Measurements from ENCODE around the gene ROBO1. TPM values are rescaled to one million over a fixed set of nuclear protein-coding genes. Genes with fewer than 3 reads are reported as not detected.
"Not testable (repeated sequence)": the region's sequence is repeated elsewhere in the genome, so short reads cannot be mapped to it uniquely, and the experiment has no call there.

Gene ROBO1
- total RNA-seq, 1 donor = 88.5 TPM

- H3K4me3 ChIP-seq (ENCODE audit: low read depth, low read length) = no peak overlapping the region
- TF ChIP-seq, protein P1, sequence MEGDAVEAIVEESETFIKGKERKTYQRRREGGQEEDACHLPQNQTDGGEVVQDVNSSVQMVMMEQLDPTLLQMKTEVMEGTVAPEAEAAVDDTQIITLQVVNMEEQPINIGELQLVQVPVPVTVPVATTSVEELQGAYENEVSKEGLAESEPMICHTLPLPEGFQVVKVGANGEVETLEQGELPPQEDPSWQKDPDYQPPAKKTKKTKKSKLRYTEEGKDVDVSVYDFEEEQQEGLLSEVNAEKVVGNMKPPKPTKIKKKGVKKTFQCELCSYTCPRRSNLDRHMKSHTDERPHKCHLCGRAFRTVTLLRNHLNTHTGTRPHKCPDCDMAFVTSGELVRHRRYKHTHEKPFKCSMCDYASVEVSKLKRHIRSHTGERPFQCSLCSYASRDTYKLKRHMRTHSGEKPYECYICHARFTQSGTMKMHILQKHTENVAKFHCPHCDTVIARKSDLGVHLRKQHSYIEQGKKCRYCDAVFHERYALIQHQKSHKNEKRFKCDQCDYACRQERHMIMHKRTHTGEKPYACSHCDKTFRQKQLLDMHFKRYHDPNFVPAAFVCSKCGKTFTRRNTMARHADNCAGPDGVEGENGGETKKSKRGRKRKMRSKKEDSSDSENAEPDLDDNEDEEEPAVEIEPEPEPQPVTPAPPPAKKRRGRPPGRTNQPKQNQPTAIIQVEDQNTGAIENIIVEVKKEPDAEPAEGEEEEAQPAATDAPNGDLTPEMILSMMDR (IDR thresholded peaks at IDR 0.05; ENCODE audit: insufficient read depth, low read depth, low read length) = no peak
- DNase-seq (ENCODE audit: low read depth) = no peak
Measured at GRCh38 chr3:79516795-79517194, 251.0 kb downstream of the ROBO1 start.

- no peak for DNase-seq (ENCODE audit: low read depth)
- TF ChIP-seq, protein P1 (IDR thresholded peaks at IDR 0.05; ENCODE audit: insufficient read depth, low read depth, low read length) = no peak
- H3K4me3 ChIP-seq (ENCODE audit: low read depth, low read length) = no peak overlapping the region
Measured at GRCh38 chr3:79515072-79515471, 252.7 kb downstream of the ROBO1 start.

GRCh38 chr3:79514069-79514468, 253.7 kb downstream of the ROBO1 start:
- no peak for DNase-seq (ENCODE audit: low read depth)
- no peak overlapping the region for H3K4me3 ChIP-seq (ENCODE audit: low read depth, low read length)
- TF ChIP-seq, protein P1 (IDR thresholded peaks at IDR 0.05; ENCODE audit: insufficient read depth, low read depth, low read length) = no peak

GRCh38 chr3:79506751-79507150, 261.0 kb downstream of the ROBO1 start:
- no peak for DNase-seq (ENCODE audit: low read depth)
- H3K4me3 ChIP-seq (ENCODE audit: low read depth, low read length) = no peak overlapping the region
- TF ChIP-seq, protein P1 (IDR thresholded peaks at IDR 0.05; ENCODE audit: insufficient read depth, low read depth, low read length) = no peak

DNA sequence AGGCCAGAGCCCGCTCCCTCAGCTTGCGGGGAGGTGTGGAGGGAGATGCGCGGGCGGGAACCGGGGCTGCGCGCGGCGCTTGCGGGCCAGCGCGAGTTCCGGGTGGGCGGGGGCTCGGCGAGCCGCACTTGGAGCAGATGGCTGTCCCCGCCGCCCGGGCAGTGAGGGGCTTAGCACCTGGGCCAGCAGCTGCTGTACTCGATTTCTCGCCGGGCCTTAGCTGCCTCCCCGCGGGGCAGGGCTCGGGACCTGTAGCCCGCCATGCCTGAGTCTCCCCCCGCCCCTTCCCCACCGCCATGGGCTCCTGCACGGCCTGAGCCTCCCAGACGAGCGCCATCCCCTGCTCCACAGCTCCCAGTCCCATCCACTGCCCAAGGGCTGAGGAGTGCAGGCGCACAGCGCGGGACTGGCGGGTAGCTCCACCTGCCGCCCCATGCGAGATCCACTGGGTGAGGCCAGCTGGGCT, 265.5 kb downstream of the ROBO1 start:
- not testable (repeated sequence) for DNase-seq (ENCODE audit: low read depth); H3K4me3 ChIP-seq (ENCODE audit: low read depth, low read length)

DNA sequence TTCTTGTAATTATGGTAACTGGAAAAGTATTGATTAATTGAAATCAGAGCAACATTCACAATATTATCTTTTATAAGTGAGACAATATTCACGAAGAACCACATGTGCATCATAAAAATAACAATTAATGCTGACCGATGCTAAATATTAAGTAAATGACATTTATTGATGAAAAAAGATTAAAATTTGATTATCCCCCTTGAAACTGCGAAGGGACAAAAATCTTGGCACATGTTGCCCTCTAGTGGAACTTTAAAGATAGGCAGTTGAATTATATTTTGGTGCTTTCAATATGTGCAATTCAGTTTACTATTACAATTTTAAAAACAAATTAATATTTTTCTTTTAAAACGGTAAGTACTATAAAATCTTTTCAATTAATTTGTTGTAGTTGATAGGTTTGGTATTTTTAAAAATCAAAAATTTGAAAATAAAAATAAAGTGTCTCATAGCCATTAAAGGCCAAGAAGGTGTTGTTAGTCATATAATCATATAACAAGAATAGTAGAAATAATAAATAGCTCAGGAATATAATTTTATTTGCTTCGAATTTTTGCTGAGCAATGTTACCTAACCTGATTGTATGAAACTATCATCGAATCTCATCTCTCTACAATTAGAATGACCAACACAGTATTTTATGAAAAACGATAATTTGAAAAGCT, 270.2 kb downstream of the ROBO1 start:
- peak; percentile 5 for DNase-seq (ENCODE audit: low read depth)
- TF ChIP-seq, protein P1 (IDR thresholded peaks at IDR 0.05; ENCODE audit: insufficient read depth, low read depth, low read length) = peak; percentile 66
- no peak overlapping the region for H3K4me3 ChIP-seq (ENCODE audit: low read depth, low read length)

DNA sequence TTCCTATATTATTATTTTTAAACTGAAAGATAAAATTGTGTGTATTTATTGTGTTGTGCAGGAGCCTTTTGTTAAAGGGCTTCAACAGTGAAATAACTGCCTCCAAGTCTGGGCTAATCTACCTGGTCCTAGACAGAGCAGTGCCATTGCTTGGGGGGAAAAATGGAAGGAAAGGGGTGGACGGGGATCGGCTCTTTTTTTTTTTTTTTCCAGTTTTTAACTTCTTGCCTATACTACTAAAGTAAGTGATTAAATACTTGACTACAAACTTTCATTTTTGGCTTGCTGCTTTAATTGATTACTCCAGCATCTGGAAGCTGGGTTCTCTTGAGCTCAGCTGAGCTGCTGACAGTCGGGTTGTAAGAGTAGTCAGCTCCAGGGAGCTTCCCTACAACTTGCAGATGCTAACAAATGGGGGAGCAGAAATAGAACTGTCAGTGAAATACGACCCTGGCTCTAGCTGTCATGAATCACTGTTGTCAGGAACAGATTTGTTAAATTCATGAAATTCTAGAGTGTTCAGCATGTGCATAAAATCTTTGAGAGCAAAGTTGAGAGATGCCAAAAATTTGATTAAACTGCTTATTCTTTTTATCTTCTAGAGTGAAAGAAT, 276.7 kb downstream of the ROBO1 start:
- no peak overlapping the region for H3K4me3 ChIP-seq (ENCODE audit: low read depth, low read length)
- TF ChIP-seq, protein P1 (IDR thresholded peaks at IDR 0.05; ENCODE audit: insufficient read depth, low read depth, low read length) = no peak
- DNase-seq (ENCODE audit: low read depth) = peak; percentile 2
